Adrenal gland (tissue), 5 donors: Measurements from ENCODE around the gene GEMIN5.

Experiments
- POLR2A ChIP-seq, 2 donors: fragments of 450-650 bp; IDR thresholded peaks; one replicate each; pipeline ENCODE4 v1.6.1; 2017; ENCODE audit warnings: antibody characterized with exemption in 2 of 2, mild to moderate bottlenecking in 2 of 2, moderate library complexity in 1 of 2
- TF ChIP-seq, protein P1 (sequence below), 6 experiments: fragments of 450-650 bp in 4 of 6; fragments of 200-600 bp in 2 of 6; sonication (generic) in 1 of 6; IDR thresholded peaks; 1 replicate in 5 of 6; 2 replicates in 1 of 6; pipeline versions ENCODE4 v1.5.1 to v1.8.0; 2016 to 2021; ENCODE audit warnings: antibody characterized with exemption in 6 of 6, mild to moderate bottlenecking in 2 of 6, moderate library complexity in 1 of 6
- donor health status: DM: no; HTN: no; CAD: no.

DNA sequence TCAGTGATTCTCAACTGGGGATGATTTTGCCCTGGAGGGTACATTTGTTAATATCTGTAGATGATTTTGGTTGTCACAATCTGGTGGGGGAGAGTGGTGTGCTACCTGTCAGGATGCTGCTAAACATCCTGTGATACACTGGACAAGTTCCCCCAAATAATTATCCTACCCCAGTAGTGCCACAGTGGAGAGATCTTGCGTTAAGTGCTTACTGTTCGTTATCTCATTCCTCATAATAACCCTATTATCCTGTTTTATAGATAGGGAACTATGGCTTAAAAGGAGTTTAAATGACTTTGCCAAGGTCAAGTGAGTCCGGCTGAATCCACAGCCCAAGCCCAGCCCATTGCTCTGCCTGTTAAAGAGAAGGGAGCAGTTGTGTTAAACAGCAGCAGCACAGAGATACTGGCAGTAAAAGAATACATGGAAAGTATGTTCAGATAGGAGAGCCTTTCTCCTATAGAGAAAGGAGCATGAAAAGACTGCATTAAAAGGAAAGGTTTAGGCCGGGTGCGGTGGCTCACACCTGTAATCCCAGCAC is 64.2 kb downstream of the GEMIN5 start:
- TF ChIP-seq, protein P1, sequence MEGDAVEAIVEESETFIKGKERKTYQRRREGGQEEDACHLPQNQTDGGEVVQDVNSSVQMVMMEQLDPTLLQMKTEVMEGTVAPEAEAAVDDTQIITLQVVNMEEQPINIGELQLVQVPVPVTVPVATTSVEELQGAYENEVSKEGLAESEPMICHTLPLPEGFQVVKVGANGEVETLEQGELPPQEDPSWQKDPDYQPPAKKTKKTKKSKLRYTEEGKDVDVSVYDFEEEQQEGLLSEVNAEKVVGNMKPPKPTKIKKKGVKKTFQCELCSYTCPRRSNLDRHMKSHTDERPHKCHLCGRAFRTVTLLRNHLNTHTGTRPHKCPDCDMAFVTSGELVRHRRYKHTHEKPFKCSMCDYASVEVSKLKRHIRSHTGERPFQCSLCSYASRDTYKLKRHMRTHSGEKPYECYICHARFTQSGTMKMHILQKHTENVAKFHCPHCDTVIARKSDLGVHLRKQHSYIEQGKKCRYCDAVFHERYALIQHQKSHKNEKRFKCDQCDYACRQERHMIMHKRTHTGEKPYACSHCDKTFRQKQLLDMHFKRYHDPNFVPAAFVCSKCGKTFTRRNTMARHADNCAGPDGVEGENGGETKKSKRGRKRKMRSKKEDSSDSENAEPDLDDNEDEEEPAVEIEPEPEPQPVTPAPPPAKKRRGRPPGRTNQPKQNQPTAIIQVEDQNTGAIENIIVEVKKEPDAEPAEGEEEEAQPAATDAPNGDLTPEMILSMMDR (IDR thresholded peaks at IDR 0.05): no peak
- TF ChIP-seq POLR2A (IDR thresholded peaks at IDR 0.05): no peak
